Effector CD4-positive, alpha-beta T cell (primary cell): ENCODE data around the gene HEXIM2.

ENCODE experiments used
- DNase-seq: peaks from one replicate; pipeline ENCODE4 v3.0.0-alpha.2; 2020

Gene HEXIM2

DNA sequence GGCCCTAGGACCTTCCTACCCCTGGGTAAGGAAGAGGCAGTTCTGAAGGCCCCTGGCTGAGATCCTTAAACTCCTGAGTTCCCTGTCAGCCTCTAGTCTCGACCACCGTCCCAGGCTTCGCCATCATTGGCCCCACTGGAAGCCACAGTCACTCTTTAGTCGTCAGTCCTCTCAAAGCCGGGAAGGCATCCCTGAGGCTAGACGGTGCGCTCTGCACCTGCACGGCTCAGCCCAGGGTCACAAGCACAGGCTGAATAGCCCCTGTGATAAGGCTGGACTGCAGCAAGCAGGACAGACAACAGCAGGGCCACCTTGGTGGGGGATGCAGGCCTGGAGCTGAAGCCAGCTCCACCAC lies 16.7 kb upstream of the HEXIM2 start:
- DNase-seq = no peak

DNA sequence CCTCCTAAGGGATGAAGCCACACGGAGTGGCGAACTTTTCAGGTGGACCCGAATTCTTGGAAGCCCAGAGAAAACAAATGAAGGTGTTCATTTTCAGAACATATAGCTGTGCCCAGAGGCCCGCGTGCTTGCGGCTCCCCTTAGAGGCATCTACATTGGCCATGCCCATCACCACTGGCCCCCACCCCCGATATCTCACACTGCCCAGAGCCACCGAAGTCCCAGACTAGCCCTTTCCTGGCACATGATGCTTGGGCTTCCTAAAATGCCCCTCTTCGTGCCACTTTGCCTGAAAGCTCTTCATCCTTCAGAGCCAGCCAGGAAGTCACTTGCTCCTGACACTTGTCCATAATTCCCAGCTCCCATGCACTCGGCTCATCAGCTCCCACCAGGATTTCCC lies 15.5 kb upstream of the HEXIM2 start:
- no peak for DNase-seq

GRCh38 chr17:45146592-45146889 lies 15.1 kb upstream of the HEXIM2 start:
- no peak for DNase-seq

DNA sequence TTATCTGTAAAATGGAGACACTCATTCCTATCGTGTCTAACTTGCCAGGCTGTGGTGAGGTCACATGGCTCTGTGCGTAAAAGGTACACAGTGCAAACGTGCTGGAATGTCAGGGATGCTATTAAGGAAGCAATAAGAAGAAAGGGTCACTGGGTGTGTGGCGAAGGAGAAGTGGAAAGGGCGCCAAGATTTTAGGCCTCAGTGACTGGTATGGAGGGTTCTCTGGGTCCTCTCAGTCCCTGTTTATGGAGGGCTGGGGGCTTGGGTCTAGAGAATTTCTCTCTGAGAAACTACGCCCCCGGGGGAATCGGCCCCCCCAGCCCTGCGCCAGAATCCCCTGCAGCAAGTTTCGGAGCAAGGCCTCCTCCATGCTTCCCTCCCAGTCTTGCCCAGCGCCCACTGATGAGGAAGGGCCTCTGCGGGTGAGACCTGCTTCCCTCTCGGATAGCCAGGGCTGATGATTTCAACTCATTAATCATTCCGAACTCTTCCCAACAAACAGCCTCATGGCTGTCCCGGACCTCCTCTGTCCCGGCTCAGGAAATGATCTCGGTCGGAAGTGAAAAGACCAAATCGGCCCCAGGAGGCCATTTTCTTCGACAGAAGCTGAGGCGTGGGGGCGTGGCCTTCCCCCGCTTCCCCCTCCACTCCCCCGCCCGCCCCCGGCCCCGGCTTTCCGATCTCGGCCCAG lies 14.6 kb upstream of the HEXIM2 start:
- DNase-seq = no peak

DNA sequence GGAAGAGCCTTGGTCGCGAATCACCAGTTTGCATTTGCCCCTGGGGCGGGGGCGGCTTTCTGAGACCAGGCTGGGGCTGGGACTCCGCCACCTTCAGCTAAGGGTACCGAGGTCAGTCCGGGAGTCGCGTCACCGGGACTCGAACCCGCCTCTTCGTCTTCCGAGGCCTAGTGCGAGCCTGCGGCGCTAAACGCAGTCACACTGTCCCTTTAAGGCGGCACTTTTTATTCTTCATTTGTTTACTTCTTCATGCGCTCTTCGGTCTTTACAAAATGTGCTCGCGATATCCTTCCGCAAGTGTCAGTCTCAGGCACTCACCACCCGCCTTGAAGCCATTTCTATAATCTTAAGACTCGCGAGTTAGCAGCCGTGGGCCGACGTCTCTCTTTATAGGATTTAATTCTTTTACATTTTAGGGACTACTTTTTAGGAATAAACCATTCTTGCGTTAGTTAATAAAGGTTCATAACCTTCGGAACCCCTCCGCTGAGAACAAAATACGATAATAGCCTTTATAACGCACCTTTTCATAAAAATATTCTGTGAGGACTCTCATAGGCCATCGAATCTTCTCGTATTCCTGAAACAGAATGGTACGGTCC lies 14.0 kb upstream of the HEXIM2 start:
- peak; percentile 65 for DNase-seq

GRCh38 chr17:45148183-45149036 lies 13.3 kb upstream of the HEXIM2 start, which contains the start of gene HEXIM1:
Gene HEXIM1, plus strand, starts transcription at chr17:45148475. Its CDS starts 716 bp downstream, at chr17:45149191.
- DNase-seq = peak; percentile 99

DNA sequence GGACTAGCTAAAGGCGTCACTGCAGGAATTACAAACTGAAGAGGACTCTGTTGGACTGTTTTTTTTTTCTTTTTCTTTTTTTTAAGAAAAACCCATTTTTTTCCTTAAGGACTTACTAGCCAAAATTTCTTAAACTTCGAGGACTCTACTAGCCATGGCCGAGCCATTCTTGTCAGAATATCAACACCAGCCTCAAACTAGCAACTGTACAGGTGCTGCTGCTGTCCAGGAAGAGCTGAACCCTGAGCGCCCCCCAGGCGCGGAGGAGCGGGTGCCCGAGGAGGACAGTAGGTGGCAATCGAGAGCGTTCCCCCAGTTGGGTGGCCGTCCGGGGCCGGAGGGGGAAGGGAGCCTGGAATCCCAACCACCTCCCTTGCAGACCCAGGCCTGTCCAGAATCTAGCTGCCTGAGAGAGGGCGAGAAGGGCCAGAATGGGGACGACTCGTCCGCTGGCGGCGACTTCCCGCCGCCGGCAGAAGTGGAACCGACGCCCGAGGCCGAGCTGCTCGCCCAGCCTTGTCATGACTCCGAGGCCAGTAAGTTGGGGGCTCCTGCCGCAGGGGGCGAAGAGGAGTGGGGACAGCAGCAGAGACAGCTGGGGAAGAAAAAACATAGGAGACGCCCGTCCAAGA lies 12.5 kb upstream of the HEXIM2 start:
- peak; percentile 63 for DNase-seq

DNA sequence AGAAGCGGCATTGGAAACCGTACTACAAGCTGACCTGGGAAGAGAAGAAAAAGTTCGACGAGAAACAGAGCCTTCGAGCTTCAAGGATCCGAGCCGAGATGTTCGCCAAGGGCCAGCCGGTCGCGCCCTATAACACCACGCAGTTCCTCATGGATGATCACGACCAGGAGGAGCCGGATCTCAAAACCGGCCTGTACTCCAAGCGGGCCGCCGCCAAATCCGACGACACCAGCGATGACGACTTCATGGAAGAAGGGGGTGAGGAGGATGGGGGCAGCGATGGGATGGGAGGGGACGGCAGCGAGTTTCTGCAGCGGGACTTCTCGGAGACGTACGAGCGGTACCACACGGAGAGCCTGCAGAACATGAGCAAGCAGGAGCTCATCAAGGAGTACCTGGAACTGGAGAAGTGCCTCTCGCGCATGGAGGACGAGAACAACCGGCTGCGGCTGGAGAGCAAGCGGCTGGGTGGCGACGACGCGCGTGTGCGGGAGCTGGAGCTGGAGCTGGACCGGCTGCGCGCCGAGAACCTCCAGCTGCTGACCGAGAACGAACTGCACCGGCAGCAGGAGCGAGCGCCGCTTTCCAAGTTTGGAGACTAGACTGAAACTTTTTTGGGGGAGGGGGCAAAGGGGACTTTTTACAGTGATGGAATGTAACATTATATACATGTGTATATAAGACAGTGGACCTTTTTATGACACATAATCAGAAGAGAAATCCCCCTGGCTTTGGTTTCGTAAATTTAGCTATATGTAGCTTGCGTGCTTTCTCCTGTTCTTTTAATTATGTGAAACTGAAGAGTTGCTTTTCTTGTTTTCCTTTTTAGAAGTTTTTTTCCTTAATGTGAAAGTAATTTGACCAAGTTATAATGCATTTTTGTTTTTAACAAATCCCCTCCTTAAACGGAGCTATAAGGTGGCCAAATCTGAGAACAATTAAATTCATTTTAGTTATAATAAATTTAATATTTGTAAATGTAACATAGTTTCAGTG lies 11.7 kb upstream of the HEXIM2 start:
- peak; percentile 19 for DNase-seq

DNA sequence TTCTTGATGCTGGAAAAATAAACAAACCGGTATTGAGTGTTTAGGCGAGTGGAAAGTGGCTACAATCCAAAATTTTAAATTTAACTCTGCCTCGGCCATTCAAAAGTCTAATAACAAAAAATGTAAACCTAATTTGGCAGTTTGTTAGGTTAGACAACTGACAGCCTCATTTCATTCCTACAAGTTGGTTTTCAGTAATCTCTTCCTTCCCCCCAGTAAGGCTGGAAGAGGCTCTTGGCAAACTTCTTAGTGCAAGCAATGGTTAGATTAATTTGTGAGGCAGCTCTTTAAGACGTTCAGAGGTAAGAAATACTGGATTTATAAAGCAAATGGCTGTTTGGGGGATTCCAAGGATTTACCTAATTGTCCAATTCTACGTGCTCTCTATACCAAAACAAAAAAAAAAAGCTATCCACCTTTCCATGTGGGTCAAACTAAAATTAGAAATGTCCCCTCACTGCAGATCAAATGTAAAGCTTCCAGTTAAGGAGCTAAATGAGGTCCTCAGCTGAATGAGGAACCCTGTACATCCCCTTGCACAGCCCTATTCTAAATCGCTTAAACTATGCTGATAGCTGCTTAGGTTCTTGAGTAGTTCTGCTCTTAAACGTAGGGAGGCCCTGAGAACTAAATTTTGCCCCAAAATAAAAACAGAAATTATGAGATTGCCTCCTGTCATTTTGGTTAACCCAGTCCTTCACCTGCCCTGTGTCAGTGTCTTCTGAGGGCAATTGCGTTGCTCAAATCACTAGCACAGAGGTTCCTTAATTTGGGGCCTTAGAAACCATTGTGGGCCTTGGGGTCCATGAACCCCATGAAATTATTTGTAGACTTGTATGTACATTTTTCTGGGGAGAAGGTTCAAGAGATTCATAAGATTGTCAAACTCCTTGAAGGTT lies 10.5 kb upstream of the HEXIM2 start:
- no peak for DNase-seq

DNA sequence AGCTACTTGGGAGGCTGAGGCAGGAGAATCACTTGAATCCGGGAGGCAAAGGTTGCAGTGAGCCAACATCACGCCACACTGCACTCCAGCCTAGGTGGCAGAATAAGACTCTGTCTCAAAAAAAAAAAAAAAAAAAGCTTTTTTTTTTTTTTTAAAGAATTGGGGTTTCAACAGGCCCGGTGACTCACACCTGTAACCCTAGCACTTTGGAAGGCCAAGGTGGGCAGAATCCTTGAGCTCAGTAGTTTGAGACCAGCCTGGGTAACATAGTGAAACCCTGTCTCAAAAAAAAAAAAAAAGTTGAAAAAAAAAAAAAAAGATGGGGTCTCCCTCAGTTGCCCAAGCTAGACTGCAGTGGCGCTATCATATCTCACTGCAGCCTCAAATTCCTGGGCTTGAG lies 6.6 kb upstream of the HEXIM2 start:
- no peak for DNase-seq

DNA sequence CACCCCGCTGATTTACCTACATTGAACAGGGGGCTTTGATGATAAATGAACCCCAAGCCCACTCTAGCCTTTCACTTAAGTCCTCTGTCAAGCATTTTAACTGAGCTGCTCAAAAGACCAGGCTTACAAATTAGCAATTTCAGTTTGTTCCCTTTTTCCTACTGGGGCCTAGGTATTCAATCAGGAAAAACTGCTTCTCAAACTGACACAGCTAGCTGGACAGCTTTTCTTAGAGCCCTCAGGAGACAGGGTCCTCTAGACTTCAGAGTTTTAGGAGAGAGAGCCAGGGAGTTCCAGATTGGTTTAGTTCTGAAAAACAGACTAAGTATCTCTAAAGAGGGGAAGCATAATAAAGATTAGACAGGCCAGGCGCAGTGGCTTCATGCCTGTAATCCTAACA lies 6.2 kb upstream of the HEXIM2 start:
- no peak for DNase-seq

- no peak for DNase-seq
These were observed 5.4 kb upstream of the HEXIM2 start for GRCh38 chr17:45156242-45156641.

- DNase-seq = peak; percentile 50
These were observed 1.0 kb upstream of the HEXIM2 start for GRCh38 chr17:45160447-45161287.

DNA sequence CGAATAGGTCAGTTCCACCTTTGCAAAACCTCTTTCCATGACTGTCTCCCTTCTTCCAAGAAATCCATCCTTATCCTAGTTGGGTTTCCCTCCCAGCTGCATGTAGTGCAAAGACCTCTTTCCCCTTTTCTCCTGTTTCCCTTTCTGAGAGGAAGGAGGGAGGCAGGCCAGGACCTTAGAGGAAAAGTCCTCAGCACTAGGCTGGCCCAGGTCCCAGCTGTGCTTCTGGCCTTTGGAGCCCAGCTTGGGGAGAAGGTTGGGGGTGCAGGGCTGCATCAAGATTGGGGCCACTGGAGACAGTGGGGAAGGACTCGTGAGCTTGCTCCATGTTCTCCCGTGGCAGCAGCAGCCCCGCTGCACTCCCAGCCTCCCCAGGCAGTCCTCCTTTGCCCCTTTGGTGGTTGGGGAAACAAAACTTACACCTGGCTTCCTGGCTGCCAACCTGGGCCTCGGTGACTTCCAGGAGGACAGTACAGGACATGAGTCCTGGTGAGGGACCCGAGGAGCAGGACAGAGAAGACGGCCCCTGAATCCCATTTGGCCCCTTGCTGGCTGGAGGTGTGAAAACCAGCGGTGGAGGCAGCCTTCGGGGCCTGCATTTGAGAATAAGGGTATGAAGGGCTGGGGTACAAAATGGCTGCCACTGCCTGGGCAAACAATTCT lies 481 bp downstream of the HEXIM2 start:
- no peak for DNase-seq

DNA sequence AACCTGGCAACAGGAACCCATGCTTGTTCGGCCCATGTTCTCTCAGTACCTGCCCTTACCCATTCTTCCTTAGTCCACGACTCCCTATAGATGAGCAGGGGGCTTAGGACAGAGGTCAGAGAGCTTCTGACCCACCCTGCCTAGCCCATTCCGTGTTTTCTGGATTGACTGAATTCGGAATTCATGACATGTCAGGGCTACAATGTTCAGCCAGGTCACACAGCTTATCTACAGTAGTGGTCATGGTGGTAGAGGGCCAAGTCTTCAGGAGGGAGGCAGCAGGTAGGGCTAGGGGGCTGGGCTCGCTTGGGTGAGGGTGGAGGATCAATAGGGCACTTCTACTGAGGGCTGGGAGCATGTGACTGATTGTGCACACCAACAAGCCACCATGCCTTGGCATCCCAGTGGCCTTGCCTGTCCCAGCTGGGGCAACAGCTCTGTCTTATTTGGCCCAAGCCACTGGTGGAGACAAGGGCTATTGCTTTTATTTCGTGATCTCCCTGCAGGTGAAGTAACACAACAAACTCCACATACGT lies 3.1 kb downstream of the HEXIM2 start:
- DNase-seq = no peak

GRCh38 chr17:45168991-45169752 lies 7.5 kb downstream of the HEXIM2 start:
- DNase-seq = no peak

DNA sequence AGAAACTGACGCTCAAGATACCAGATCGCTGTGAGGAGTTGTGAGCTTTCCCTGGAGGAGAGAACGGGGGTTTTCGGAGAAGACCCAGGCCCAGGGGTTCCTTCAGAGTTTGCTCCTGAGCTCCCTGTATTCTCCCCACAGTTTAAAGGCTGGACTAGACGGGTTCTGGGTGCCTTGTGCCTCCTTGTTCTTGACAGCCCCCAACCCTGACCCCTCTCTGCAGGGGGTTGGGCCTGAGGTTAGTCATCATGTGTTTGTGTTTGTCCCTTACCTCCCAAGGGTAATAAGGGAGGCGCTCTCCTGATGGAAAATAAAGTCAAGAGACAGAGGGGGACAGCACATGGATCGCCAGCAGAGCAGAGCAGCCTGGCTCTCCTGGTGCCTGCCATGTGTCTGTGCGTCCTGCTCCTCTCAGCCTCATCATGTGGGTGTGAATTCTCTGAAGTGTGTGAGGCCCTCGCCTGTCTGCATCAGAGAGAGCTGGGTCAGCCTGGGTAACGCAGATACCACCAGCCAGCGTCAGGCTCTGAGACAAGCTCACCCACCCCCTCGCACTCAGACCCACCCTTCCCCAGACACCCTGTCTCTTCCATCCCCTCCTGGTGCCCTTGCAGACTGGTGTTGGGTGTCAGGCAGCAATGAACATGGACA lies 8.7 kb downstream of the HEXIM2 start:
- DNase-seq = no peak

DNA sequence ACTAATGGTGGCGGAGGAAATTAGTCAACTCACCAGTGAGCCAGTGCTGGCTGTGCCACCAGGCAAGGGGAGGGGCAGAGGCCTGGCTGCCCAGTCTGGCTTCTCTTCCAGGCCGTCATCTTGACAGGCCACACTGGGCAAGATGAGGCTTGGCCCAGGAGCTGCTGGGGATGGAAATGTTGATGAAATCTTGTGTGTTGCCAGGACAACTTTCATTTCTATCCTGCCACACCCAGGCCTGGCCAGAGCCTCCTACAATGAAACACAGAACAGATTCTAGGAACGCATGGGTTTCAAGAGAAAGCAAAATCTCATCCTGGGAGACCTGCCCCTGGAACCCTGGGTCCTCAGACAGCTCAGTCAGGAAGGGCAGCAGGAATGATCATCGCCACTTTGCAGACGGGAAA lies 9.3 kb downstream of the HEXIM2 start:
- DNase-seq = no peak
